T-helper 2 cell treated with Interferon-gamma antibody and Interleukin-4, amounts not matched to agents 100 ng/mL and 5 ng/mL, for 36 hours (primary cell): ENCODE measurements around the gene CRCP. TPM values are rescaled to one million over a fixed set of nuclear protein-coding genes. Genes with fewer than 3 reads are reported as not detected.

Experiments
- intact Hi-C: fragments of 100-400 bp; cut with micrococcal nuclease; formaldehyde crosslinking; loops from one replicate; pipeline ENCODE4 v1.15.1; 2023
- total RNA-seq: library from RNA; stranded (reverse); gene quantifications from 2 replicates; pipeline ENCODE4 v1.2.3, GENCODE V29; 2022

CRCP gene
- total RNA-seq, 1 donor from 2014 or later, result 36.0 TPM

GRCh38 chr7:66187905-66188304 lies 73.3 kb downstream of the CRCP start:
- intact Hi-C loops, result no loop called here

GRCh38 chr7:66188645-66189044 lies 74.0 kb downstream of the CRCP start:
- intact Hi-C loops, result no loop called here

GRCh38 chr7:66189695-66190503 lies 75.3 kb downstream of the CRCP start:
- intact Hi-C loops, result no loop called here

GRCh38 chr7:66190504-66190857 lies 75.8 kb downstream of the CRCP start:
- intact Hi-C loops, result no loop called here

- intact Hi-C loops, result no loop called here
Measured at GRCh38 chr7:66193146-66193725, 78.6 kb downstream of the CRCP start.

- intact Hi-C loops, result no loop called here
Measured at GRCh38 chr7:66198469-66198868, 83.8 kb downstream of the CRCP start.

- intact Hi-C loops, result no loop called here
Measured at GRCh38 chr7:66198956-66199355, 84.3 kb downstream of the CRCP start.

GRCh38 chr7:66202441-66202840 lies 87.8 kb downstream of the CRCP start:
- intact Hi-C loops, result loop anchor here (10.0 kb wide), 1 partner anchor 128 kb away; the partner anchor contains the start of gene ASL

Other genes starting within 250 kb of the CRCP start
- gene VKORC1L1, start 241.8 kb upstream of the CRCP start, total RNA-seq, result 20.1 and 21.1 TPM in 2 replicates
- 73.6 and 74.9 TPM in 2 replicates for gene GUSB, start 132.6 kb upstream of the CRCP start, total RNA-seq
- 33.1 and 34.7 TPM in 2 replicates for gene ASL, start 39.0 kb upstream of the CRCP start, total RNA-seq
- gene TPST1, start 90.5 kb downstream of the CRCP start, total RNA-seq, result 0.48 and 0.55 TPM in 2 replicates